HepG2 (cell line): ENCODE measurements around the gene FEV. TPM values are rescaled to one million over a fixed set of nuclear protein-coding genes. Genes with fewer than 3 reads are reported as not detected.

Experiments
- ATAC-seq: fragments of 200-7000 bp; cut with Tn5 transposase; 3 replicates; pipeline ENCODE4 v1.9.1; 2020; ENCODE audit warnings: mild to moderate bottlenecking, moderate library complexity
- BruUV-seq: library from RNA; stranded (reverse); fragments of 400-500 nt; replicated peaks from 2 replicates; lab custom pipeline; 2021; lab: Mats Ljungman, UMichigan
- CTCF ChIA-PET: fragments of 300-600 bp; formaldehyde crosslinking; extraction: SDS; loops from one replicate; lab custom pipeline; 2021; ENCODE audit warnings: low total read pairs, inconsistent platforms, low intra/inter-chr PET ratio; lab: Yijun Ruan, JAX
- POLR2A ChIA-PET: fragments of 350-600 bp; sonication (Branson Sonifier 250); formaldehyde crosslinking; loops from one replicate; lab custom pipeline; 2020; ENCODE audit warnings: antibody characterized with exemption, inconsistent platforms; lab: Yijun Ruan, JAX
- DNase-seq: peaks from one replicate; pipeline ENCODE4 v3.0.0-alpha.2; 2015; ENCODE audit warnings: low spot score
- FAIRE-seq: peaks from 3 replicates; lab custom pipeline; 2011; peaks lifted over from hg19 to GRCh38; lab: Jason Lieb, UNC
- H2AFZ ChIP-seq: one replicate; pipeline ENCODE4 v1.6.1; 2011; ENCODE audit warnings: low read length, inconsistent platforms
- H3K27ac ChIP-seq: fragments of 300-600 bp; 3 replicates; pipeline ENCODE4 v1.8.0; 2011; ENCODE audit warnings: mixed run types, mild to moderate bottlenecking, mixed read lengths, low read length, inconsistent platforms; ENCODE audit not compliant: insufficient read depth; ENCODE audit errors: extremely low read length
- H3K27me3 ChIP-seq, 2 experiments: fragments of 200-600 bp in 1 of 2; 2 replicates in 1 of 2; 3 replicates in 1 of 2; pipeline versions ENCODE4 v1.6.0 to v1.8.0; 2011; ENCODE audit warnings: low read length in 2 of 2, mild to moderate bottlenecking in 2 of 2, moderate library complexity in 2 of 2, inconsistent platforms in 1 of 2; ENCODE audit not compliant: insufficient read depth in 2 of 2, control insufficient read depth in 1 of 2
- H3K36me3 ChIP-seq, 2 experiments: fragments of 200-600 bp in 1 of 2; replicated peaks in 1 of 2; 2 replicates in 1 of 2; 3 replicates in 1 of 2; pipeline versions ENCODE4 v1.5.1 to v1.8.0; 2011; ENCODE audit warnings: low read length in 2 of 2, inconsistent platforms in 1 of 2; ENCODE audit not compliant: insufficient read depth in 2 of 2, control insufficient read depth in 1 of 2
- H3K4me1 ChIP-seq: 2 replicates; pipeline ENCODE4 v1.5.1; 2012; ENCODE audit warnings: low read length, inconsistent platforms; ENCODE audit not compliant: insufficient read depth
- H3K4me2 ChIP-seq: 2 replicates; pipeline ENCODE4 v1.6.0; 2011; ENCODE audit warnings: low read depth, low read length, inconsistent platforms
- H3K4me3 ChIP-seq, 3 experiments: fragments of 200-600 bp in 1 of 3; sonication (generic), shearing (Covaris generic) in 1 of 3; replicated peaks in 1 of 3; 2 replicates each; pipeline ENCODE4 v1.5.1; 2011 to 2016; ENCODE audit warnings: low read length in 3 of 3, inconsistent platforms in 2 of 3, low read depth in 2 of 3, mild to moderate bottlenecking in 2 of 3, control low read depth in 1 of 3, mixed read lengths in 1 of 3; ENCODE audit not compliant: insufficient read depth in 1 of 3
- H3K79me2 ChIP-seq: one replicate; pipeline ENCODE4 v1.6.1; 2011; ENCODE audit warnings: low read length, inconsistent platforms; ENCODE audit not compliant: insufficient read depth
- H3K9ac ChIP-seq: 2 replicates; pipeline ENCODE4 v1.6.0; 2011; ENCODE audit warnings: mild to moderate bottlenecking, low read depth, low read length, inconsistent platforms; ENCODE audit not compliant: insufficient read depth
- H3K9me3 ChIP-seq: 2 replicates; pipeline ENCODE4 v1.5.1; 2012; ENCODE audit warnings: mild to moderate bottlenecking, low read length
- H4K20me1 ChIP-seq: 2 replicates; pipeline ENCODE4 v1.6.0; 2011; ENCODE audit warnings: inconsistent platforms, mild to moderate bottlenecking, low read length, moderate library complexity; ENCODE audit not compliant: insufficient read depth
- ADNP ChIP-seq: sonication (generic); formaldehyde crosslinking; IDR thresholded peaks from 2 replicates; pipeline ENCODE4 v1.4.0; 2020; ENCODE audit warnings: missing genetic modification reagents
- ARID5B ChIP-seq: IDR thresholded peaks from 2 replicates; pipeline ENCODE4 v1.4.0; 2020; ENCODE audit warnings: mild to moderate bottlenecking, missing genetic modification reagents
- CEBPZ ChIP-seq: IDR thresholded peaks from 2 replicates; pipeline ENCODE4 v1.6.1; 2012; ENCODE audit warnings: low read length, improper control_type of control experiment
- CSRNP2 ChIP-seq: sonication (generic); formaldehyde crosslinking; conservative IDR thresholded peaks from 2 replicates; pipeline ENCODE4 v1.8.0; 2022; ENCODE audit warnings: low read depth, missing genetic modification reagents
- KLF12 ChIP-seq: sonication (generic); formaldehyde crosslinking; IDR thresholded peaks from 2 replicates; pipeline ENCODE4 v1.4.0; 2020; ENCODE audit warnings: missing genetic modification reagents, borderline replicate concordance
- MIXL1 ChIP-seq: IDR thresholded peaks from 2 replicates; pipeline ENCODE4 v1.6.1; 2016
- NFE2L2 ChIP-seq: fragments of 150-350 bp; IDR thresholded peaks from 2 replicates; pipeline ENCODE4 v1.6.1; 2014; ENCODE audit warnings: low read length
- ZFP90 ChIP-seq: sonication (generic); formaldehyde crosslinking; IDR thresholded peaks from 2 replicates; pipeline ENCODE4 v1.8.0; 2022; ENCODE audit warnings: missing genetic modification reagents, mild to moderate bottlenecking, inconsistent platforms, borderline replicate concordance
- ZIK1 ChIP-seq: sonication (generic); formaldehyde crosslinking; IDR thresholded peaks from 2 replicates; pipeline ENCODE4 v1.5.0; 2020; ENCODE audit warnings: mild to moderate bottlenecking, low read depth, missing genetic modification reagents, borderline replicate concordance
- ZNF598 ChIP-seq: sonication (generic); formaldehyde crosslinking; IDR thresholded peaks from 2 replicates; pipeline ENCODE4 v1.5.1; 2020; ENCODE audit warnings: mild to moderate bottlenecking, missing genetic modification reagents, borderline replicate concordance
- ZNF605 ChIP-seq: sonication (generic); formaldehyde crosslinking; IDR thresholded peaks from 2 replicates; pipeline ENCODE4 v1.8.0; 2022; ENCODE audit warnings: mild to moderate bottlenecking, missing genetic modification reagents
- ZSCAN25 ChIP-seq: sonication (generic); formaldehyde crosslinking; IDR thresholded peaks from 2 replicates; pipeline ENCODE4 v1.8.0; 2022; ENCODE audit warnings: mild to moderate bottlenecking, missing genetic modification reagents
- WGBS: methylation state at CpG from one replicate; pipeline ENCODE4 v1.1.6; 2017; ENCODE audit warnings: low lambda C conversion rate; 5-methylcytosine and 5-hydroxymethylcytosine counted together
- in situ Hi-C: cut with HindIII; loops from 2 replicates; pipeline ENCODE4 v1.10.0; 2017; ENCODE audit warnings: low pct_unique_long_range_greater_than_20kb; ENCODE audit not compliant: extremely low pct_ligation_motif_present
- intact Hi-C: fragments of 100-400 bp; cut with micrococcal nuclease; formaldehyde crosslinking; loops from one replicate; pipeline ENCODE4 v1.10.0; 2022; ENCODE audit not compliant: unreplicated experiment
- polyA plus RNA-seq, 8 experiments: library from polyadenylated mRNA; depleted of rRNA in 3 of 8; stranded (reverse) in 7 of 8; unstranded in 1 of 8; fragments of >200 nt; fragmentation: Illumina TruSeq in 4 of 8; extraction: Trizol in 4 of 8; gene quantifications; 2 replicates each; pipeline versions ENCODE4 v1.2.1 to v1.2.3, GENCODE V29; 2011 to 2016; ENCODE audit warnings: low read depth in 4 of 8, missing spikeins in 1 of 8, mixed read lengths in 1 of 8; ENCODE audit not compliant: insufficient read depth in 1 of 8
- total RNA-seq, 5 experiments: library from RNA; depleted of rRNA; stranded (reverse); fragments of >200 nt; fragmentation: Illumina TruSeq; extraction: Trizol; gene quantifications; 2 replicates each; pipeline ENCODE4 v1.2.3, GENCODE V29; 2016; ENCODE audit warnings: low read depth in 1 of 5

The FEV gene
- total and polyA plus RNA-seq, 2 of the 13 experiments (the other 11 are each of a cell fraction or from before 2014, with no cell fraction given), result not detected

- no peak for TF ChIP-seq ZSCAN25 (CRISPR knock-in tag)
- TF ChIP-seq CEBPZ, result no peak
These were observed 27.3 kb downstream of the FEV start (continued) for GRCh38 chr2:218957671-218958070.

- no peak overlapping the region for H3K9ac ChIP-seq
- H3K27me3 ChIP-seq, result peaks cover 12 to 80% of the 10 kb centered on the region in 2 experiments
- H3K36me3 ChIP-seq, result no peaks in the 10 kb centered on the region
- H3K9me3 ChIP-seq, result no peaks in the 10 kb centered on the region
- no TSS peak for BruUV-seq
- no peak for FAIRE-seq
- H3K4me1 ChIP-seq, result peaks cover 18% of the 10 kb centered on the region
- CTCF ChIA-PET, result no interaction called here
- H2AFZ ChIP-seq, result no peak overlapping the region
- intact Hi-C loops (loop anchor here (10.0 kb wide), 1 partner anchor 91 kb away; no protein-coding TSS in a partner anchor), in situ Hi-C loops (no loop called here)
- no peaks in the 10 kb centered on the region; the same call in 1 of the 2 replicates for H4K20me1 ChIP-seq
- DNase-seq, result no peak
- no peak overlapping the region for H3K4me2 ChIP-seq
- WGBS, result 0% methylated on average over 1 of the region's 1 CpG
- H3K79me2 ChIP-seq, result no peaks in the 10 kb centered on the region
- H3K27ac ChIP-seq, result no peak overlapping the region
- POLR2A ChIA-PET, result no interaction called here
- no peak for ATAC-seq
- H3K4me3 ChIP-seq, result no peak overlapping the region
- TF ChIP-seq ZFP90 (no peak), ARID5B (CRISPR knock-in tag) (no peak), ZNF605 (no peak), ADNP (CRISPR knock-in tag) (no peak), NFE2L2 (no peak), CSRNP2 (no peak), ZNF598 (no peak), MIXL1 (CRISPR knock-in tag) (no peak), ZIK1 (no peak), KLF12 (CRISPR knock-in tag) (no peak)
These were observed 28.9 kb downstream of the FEV start for GRCh38 chr2:218956039-218956438.
